Measurements from ENCODE around the gene ERP27. TPM values are rescaled to one million over a fixed set of nuclear protein-coding genes. Genes with fewer than 3 reads are reported as not detected.
A peak's percentile ranks its signal among the peaks of the same experiment; 100 is the strongest.

The ERP27 gene
- total RNA-seq, 1 donor from 2014 or later: 1.0 TPM

- peaks cover 1% of the 10 kb centered on the region for H3K9me3 Mint-ChIP-seq (ENCODE audit: unreplicated experiment)
- TF ChIP-seq EZH2 (IDR thresholded peaks at IDR 0.05; ENCODE audit: insufficient read depth, low read length) (no peak), CTCF (IDR thresholded peaks at IDR 0.05; ENCODE audit: insufficient read depth, low read depth, low read length) (no peak)
- no peak overlapping the region for H3K9ac ChIP-seq (ENCODE audit: low read length)
- no peaks in the 10 kb centered on the region for H3K9me3 ChIP-seq (ENCODE audit: insufficient read depth, low read depth, low read length)
- no peak overlapping the region for H3K27ac Mint-ChIP-seq (ENCODE audit: unreplicated experiment)
- FAIRE-seq: no peak
- no peaks in the 10 kb centered on the region for H3K36me3 ChIP-seq (ENCODE audit: insufficient read depth, low read length)
- DNase-seq (ENCODE audit: low read depth): no peak
- H3K36me3 Mint-ChIP-seq (ENCODE audit: low read depth, unreplicated experiment): no peaks in the 10 kb centered on the region
- no peaks in the 10 kb centered on the region for H3K79me2 ChIP-seq (ENCODE audit: insufficient read depth, low read length)
- H4K20me1 ChIP-seq (ENCODE audit: insufficient read depth, low read length): no peaks in the 10 kb centered on the region
- H2AFZ ChIP-seq (ENCODE audit: low read depth, low read length): no peak overlapping the region
- no peak overlapping the region for H3K4me3 ChIP-seq (ENCODE audit: insufficient read depth, low read depth, low read length)
- H3K4me2 ChIP-seq (ENCODE audit: low read length): no peak overlapping the region
- H3K4me3 Mint-ChIP-seq (ENCODE audit: unreplicated experiment): no peak overlapping the region
- H3K27ac ChIP-seq (ENCODE audit: low read depth, low read length): no peak overlapping the region
- no peaks in the 10 kb centered on the region for H3K4me1 ChIP-seq (ENCODE audit: insufficient read depth, low read length)
- no peaks in the 10 kb centered on the region for H3K27me3 ChIP-seq (ENCODE audit: insufficient read depth, low read length)
- peaks cover 4% of the 10 kb centered on the region for H3K4me1 Mint-ChIP-seq (ENCODE audit: low read depth, unreplicated experiment)
- H3K27me3 Mint-ChIP-seq (ENCODE audit: low read depth, unreplicated experiment): peaks cover under 1% of the 10 kb centered on the region
These were observed 47.6 kb downstream of the ERP27 start for GRCh38 chr12:14890701-14891100.

GRCh38 chr12:14886271-14886670 is 52.1 kb downstream of the ERP27 start:
- Mint-ChIP-seq H3K4me3 (ENCODE audit: unreplicated experiment) (no peak overlapping the region), H3K27ac (ENCODE audit: unreplicated experiment) (no peak overlapping the region), H3K27me3 (ENCODE audit: low read depth, unreplicated experiment) (peaks cover 2% of the 10 kb centered on the region), H3K9me3 (ENCODE audit: unreplicated experiment) (peaks cover 1% of the 10 kb centered on the region), H3K36me3 (ENCODE audit: low read depth, unreplicated experiment) (no peaks in the 10 kb centered on the region), H3K4me1 (ENCODE audit: low read depth, unreplicated experiment) (peaks cover 7% of the 10 kb centered on the region)
- H3K4me1 ChIP-seq (ENCODE audit: insufficient read depth, low read length): peaks cover 4% of the 10 kb centered on the region
- TF ChIP-seq EZH2 (IDR thresholded peaks at IDR 0.05; ENCODE audit: insufficient read depth, low read length) (no peak), CTCF (IDR thresholded peaks at IDR 0.05; ENCODE audit: insufficient read depth, low read depth, low read length) (no peak)
- DNase-seq (ENCODE audit: low read depth): no peak
- H3K27me3 ChIP-seq (ENCODE audit: insufficient read depth, low read length): no peaks in the 10 kb centered on the region
- no peaks in the 10 kb centered on the region for H3K79me2 ChIP-seq (ENCODE audit: insufficient read depth, low read length)
- no peak for FAIRE-seq
- H3K4me2 ChIP-seq (ENCODE audit: low read length): peak overlapping the region; percentile 53
- H4K20me1 ChIP-seq (ENCODE audit: insufficient read depth, low read length): no peaks in the 10 kb centered on the region
- H3K27ac ChIP-seq (ENCODE audit: low read depth, low read length): no peak overlapping the region
- no peaks in the 10 kb centered on the region for H3K9me3 ChIP-seq (ENCODE audit: insufficient read depth, low read depth, low read length)
- H3K36me3 ChIP-seq (ENCODE audit: insufficient read depth, low read length): no peaks in the 10 kb centered on the region
- H3K4me3 ChIP-seq (ENCODE audit: insufficient read depth, low read depth, low read length): no peak overlapping the region
- H3K9ac ChIP-seq (ENCODE audit: low read length): no peak overlapping the region
- H2AFZ ChIP-seq (ENCODE audit: low read depth, low read length): no peak overlapping the region

GRCh38 chr12:14885718-14886221 is 52.6 kb downstream of the ERP27 start, which contains the start of gene MGP:
Gene MGP, minus strand, starts transcription at chr12:14885854. Its CDS starts 63 bp downstream, at chr12:14885791.
- DNase-seq (ENCODE audit: low read depth) (peak; percentile 89), FAIRE-seq (no peak)
- peak within 1 kb of the TSS; percentile 47 for H3K9ac ChIP-seq (ENCODE audit: low read length)
- no peaks in the 10 kb centered on the region for H3K36me3 Mint-ChIP-seq (ENCODE audit: low read depth, unreplicated experiment)
- peaks cover 7% of the 10 kb centered on the region for H3K4me1 Mint-ChIP-seq (ENCODE audit: low read depth, unreplicated experiment)
- no peaks in the 10 kb centered on the region for H3K27me3 ChIP-seq (ENCODE audit: insufficient read depth, low read length)
- peaks cover 2% of the 10 kb centered on the region for H3K27me3 Mint-ChIP-seq (ENCODE audit: low read depth, unreplicated experiment)
- H3K27ac ChIP-seq (ENCODE audit: low read depth, low read length): no peak within 1 kb of the TSS
- no peak within 1 kb of the TSS for H2AFZ ChIP-seq (ENCODE audit: low read depth, low read length)
- peaks cover 4% of the 10 kb centered on the region for H3K4me1 ChIP-seq (ENCODE audit: insufficient read depth, low read length)
- no peak within 1 kb of the TSS for H3K4me3 Mint-ChIP-seq (ENCODE audit: unreplicated experiment)
- no peaks in the 10 kb centered on the region for H3K36me3 ChIP-seq (ENCODE audit: insufficient read depth, low read length)
- H3K9me3 Mint-ChIP-seq (ENCODE audit: unreplicated experiment): peaks cover 1% of the 10 kb centered on the region
- no peak for TF ChIP-seq EZH2 (IDR thresholded peaks at IDR 0.05; ENCODE audit: insufficient read depth, low read length)
- TF ChIP-seq CTCF (IDR thresholded peaks at IDR 0.05; ENCODE audit: insufficient read depth, low read depth, low read length): no peak
- peak within 1 kb of the TSS; percentile 31 for H3K4me3 ChIP-seq (ENCODE audit: insufficient read depth, low read depth, low read length)
- H3K4me2 ChIP-seq (ENCODE audit: low read length): peak within 1 kb of the TSS; percentile 69
- H4K20me1 ChIP-seq (ENCODE audit: insufficient read depth, low read length): no peaks in the 10 kb centered on the region
- H3K79me2 ChIP-seq (ENCODE audit: insufficient read depth, low read length): no peaks in the 10 kb centered on the region
- H3K27ac Mint-ChIP-seq (ENCODE audit: unreplicated experiment): no peak within 1 kb of the TSS
- H3K9me3 ChIP-seq (ENCODE audit: insufficient read depth, low read depth, low read length): no peaks in the 10 kb centered on the region

Measured in astrocyte (in vitro differentiated cells and primary cell).